ENCODE data around the gene ANXA11.

DNA sequence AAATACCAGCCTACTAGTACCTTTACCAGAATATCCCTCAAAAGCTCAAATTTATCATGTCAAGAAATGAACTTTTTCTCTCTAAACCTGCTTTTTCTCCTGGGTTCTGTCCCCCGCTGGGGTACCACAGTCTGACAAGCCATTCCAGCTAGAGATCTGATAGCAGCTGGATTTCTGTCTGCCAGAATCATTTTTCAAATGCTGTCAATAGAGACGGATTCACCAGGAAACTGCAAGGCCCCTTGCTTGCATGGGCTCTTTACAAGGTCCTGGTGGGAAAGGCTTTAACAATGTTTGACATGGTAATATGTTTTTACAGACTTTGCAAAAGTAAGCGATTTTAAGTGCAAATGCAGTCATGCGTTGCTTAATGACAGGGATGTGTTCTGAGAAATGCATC, 4.9 kb upstream of the ANXA11 start:
- TF ChIP-seq, protein P1, sequence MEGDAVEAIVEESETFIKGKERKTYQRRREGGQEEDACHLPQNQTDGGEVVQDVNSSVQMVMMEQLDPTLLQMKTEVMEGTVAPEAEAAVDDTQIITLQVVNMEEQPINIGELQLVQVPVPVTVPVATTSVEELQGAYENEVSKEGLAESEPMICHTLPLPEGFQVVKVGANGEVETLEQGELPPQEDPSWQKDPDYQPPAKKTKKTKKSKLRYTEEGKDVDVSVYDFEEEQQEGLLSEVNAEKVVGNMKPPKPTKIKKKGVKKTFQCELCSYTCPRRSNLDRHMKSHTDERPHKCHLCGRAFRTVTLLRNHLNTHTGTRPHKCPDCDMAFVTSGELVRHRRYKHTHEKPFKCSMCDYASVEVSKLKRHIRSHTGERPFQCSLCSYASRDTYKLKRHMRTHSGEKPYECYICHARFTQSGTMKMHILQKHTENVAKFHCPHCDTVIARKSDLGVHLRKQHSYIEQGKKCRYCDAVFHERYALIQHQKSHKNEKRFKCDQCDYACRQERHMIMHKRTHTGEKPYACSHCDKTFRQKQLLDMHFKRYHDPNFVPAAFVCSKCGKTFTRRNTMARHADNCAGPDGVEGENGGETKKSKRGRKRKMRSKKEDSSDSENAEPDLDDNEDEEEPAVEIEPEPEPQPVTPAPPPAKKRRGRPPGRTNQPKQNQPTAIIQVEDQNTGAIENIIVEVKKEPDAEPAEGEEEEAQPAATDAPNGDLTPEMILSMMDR (IDR thresholded peaks at IDR 0.05), result no peak
- no peak for TF ChIP-seq POLR2A (IDR thresholded peaks at IDR 0.05)

All from thyroid gland (tissue), 4 donors.